IMR-90 (cell line): ENCODE data around the gene ENAH.

Source experiments
- BHLHE40 ChIP-seq: fragments of 150-350 bp; IDR thresholded peaks from 2 replicates; pipeline ENCODE4 v1.6.1; 2016; ENCODE audit warnings: mild to moderate bottlenecking, low read depth, low read length
- MAFK ChIP-seq: IDR thresholded peaks from 2 replicates; pipeline ENCODE4 v1.6.1; 2012; ENCODE audit warnings: low read depth, low read length, improper control_type of control experiment
- POLR2A ChIP-seq: IDR thresholded peaks from 2 replicates; pipeline ENCODE4 v1.6.1; 2012; ENCODE audit warnings: mild to moderate bottlenecking, low read depth, low read length
- RAD21 ChIP-seq: IDR thresholded peaks from 2 replicates; pipeline ENCODE4 v1.6.1; 2012; ENCODE audit warnings: low read length, improper control_type of control experiment
- RFX5 ChIP-seq: IDR thresholded peaks from 2 replicates; pipeline ENCODE4 v1.8.0; 2012; ENCODE audit warnings: low read depth, mild to moderate bottlenecking, low read length, moderate library complexity
- SMC3 ChIP-seq: fragments of 150-350 bp; IDR thresholded peaks from 2 replicates; pipeline ENCODE4 v1.6.1; 2016; ENCODE audit warnings: low read depth, mild to moderate bottlenecking, antibody characterized with exemption, low read length, moderate library complexity
- TF ChIP-seq, protein P1 (sequence below): conservative IDR thresholded peaks from 2 replicates; pipeline ENCODE4 v1.5.1; 2012; ENCODE audit warnings: mild to moderate bottlenecking, low read depth, low read length, improper control_type of control experiment
- TF ChIP-seq, protein P2 (sequence below): fragments of 150-350 bp; IDR thresholded peaks from 2 replicates; pipeline ENCODE4 v1.6.1; 2016; ENCODE audit warnings: low read depth, mild to moderate bottlenecking, low read length, moderate library complexity, borderline replicate concordance
- TF ChIP-seq, protein P3 (sequence below): fragments of 150-350 bp; IDR thresholded peaks from 2 replicates; pipeline ENCODE4 v1.6.1; 2017; ENCODE audit warnings: mild to moderate bottlenecking, antibody characterized with exemption, low read length, low read depth

DNA sequence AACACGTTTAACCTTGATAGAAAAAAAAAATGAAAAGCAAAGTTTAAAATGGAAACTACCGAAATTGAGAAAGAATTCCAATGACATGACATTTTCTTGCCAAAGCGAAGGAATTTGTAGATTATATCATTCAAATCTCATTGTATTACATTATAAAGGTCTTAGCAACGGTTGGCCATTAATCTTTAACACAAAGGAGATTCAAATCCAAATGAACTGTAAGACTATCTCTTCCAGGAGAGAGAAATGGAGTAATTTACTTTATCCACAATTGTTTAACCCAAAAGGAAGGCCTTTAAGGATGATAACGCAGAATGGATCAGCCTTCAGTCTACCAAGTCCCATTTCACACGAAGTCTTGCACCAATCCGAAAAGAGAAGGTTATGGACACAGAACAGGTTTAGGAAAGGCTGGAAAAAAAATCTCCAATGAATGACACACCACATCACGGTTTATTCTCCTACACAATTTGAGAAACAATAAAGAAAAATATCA lies 1.5 kb downstream of the ENAH start:
- TF ChIP-seq, protein P1, sequence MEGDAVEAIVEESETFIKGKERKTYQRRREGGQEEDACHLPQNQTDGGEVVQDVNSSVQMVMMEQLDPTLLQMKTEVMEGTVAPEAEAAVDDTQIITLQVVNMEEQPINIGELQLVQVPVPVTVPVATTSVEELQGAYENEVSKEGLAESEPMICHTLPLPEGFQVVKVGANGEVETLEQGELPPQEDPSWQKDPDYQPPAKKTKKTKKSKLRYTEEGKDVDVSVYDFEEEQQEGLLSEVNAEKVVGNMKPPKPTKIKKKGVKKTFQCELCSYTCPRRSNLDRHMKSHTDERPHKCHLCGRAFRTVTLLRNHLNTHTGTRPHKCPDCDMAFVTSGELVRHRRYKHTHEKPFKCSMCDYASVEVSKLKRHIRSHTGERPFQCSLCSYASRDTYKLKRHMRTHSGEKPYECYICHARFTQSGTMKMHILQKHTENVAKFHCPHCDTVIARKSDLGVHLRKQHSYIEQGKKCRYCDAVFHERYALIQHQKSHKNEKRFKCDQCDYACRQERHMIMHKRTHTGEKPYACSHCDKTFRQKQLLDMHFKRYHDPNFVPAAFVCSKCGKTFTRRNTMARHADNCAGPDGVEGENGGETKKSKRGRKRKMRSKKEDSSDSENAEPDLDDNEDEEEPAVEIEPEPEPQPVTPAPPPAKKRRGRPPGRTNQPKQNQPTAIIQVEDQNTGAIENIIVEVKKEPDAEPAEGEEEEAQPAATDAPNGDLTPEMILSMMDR: no peak
- no peak for TF ChIP-seq MAFK
- TF ChIP-seq POLR2A: no peak
- TF ChIP-seq, protein P2, sequence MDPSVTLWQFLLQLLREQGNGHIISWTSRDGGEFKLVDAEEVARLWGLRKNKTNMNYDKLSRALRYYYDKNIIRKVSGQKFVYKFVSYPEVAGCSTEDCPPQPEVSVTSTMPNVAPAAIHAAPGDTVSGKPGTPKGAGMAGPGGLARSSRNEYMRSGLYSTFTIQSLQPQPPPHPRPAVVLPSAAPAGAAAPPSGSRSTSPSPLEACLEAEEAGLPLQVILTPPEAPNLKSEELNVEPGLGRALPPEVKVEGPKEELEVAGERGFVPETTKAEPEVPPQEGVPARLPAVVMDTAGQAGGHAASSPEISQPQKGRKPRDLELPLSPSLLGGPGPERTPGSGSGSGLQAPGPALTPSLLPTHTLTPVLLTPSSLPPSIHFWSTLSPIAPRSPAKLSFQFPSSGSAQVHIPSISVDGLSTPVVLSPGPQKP: no peak
- TF ChIP-seq, protein P3, sequence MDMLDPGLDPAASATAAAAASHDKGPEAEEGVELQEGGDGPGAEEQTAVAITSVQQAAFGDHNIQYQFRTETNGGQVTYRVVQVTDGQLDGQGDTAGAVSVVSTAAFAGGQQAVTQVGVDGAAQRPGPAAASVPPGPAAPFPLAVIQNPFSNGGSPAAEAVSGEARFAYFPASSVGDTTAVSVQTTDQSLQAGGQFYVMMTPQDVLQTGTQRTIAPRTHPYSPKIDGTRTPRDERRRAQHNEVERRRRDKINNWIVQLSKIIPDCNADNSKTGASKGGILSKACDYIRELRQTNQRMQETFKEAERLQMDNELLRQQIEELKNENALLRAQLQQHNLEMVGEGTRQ: no peak
- TF ChIP-seq RAD21: no peak
- no peak for TF ChIP-seq BHLHE40
- TF ChIP-seq SMC3: no peak
- no peak for TF ChIP-seq RFX5
